Activated CD8-positive, alpha-beta memory T cell treated with anti-CD3 and anti-CD28 coated beads, Interleukin-2, amount 50 U/mL, for 24 hours (primary cell): ENCODE measurements around the gene ABCA7.
"Not testable (repeated sequence)": the region's sequence is repeated elsewhere in the genome, so short reads cannot be mapped to it uniquely, and the experiment has no call there.

Experiments used
- DNase-seq: peaks from one replicate; pipeline ENCODE4 v3.0.0-alpha.2; 2020; ENCODE audit errors: extremely low read depth

The ABCA7 gene

GRCh38 chr19:1016647-1017114, 23.2 kb upstream of the ABCA7 start:
- DNase-seq: no peak

DNA sequence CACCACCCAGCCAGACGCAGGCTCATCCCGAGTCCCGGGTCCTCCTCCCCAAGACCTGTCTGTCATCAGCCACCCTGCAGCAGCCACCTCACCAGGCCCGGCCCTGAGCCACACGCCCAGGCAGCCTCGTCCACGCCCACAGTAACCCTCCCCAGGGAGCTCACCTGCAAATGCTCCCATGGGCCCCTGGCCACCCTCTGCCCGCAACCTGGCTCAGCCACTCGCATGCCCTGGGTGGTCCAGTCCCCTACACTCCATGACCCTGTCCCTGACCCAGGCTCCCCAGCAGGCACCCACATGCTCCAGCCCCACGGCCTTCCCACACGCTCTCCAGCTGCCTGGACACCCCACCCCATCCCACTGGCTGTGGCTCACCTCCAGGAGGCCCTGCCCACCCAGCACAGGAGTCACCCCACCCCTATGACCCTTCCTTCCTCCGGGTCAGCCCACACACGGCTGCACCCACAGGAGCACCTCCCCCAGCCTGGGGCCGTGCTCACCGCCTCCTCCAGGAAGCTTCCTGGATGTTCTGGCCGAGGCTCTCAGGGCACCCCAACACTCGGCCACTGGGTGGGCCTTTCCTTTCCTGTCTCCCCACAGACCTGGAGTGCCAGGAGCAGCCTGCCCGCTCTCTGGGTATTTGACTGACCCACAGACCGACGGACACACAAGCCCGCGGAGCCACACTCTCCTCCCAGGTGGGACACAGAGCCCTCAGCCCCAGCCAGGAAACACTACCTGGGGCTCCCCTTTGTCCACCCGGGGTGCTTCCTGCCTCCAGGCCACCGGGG, 22.6 kb upstream of the ABCA7 start:
- DNase-seq: no peak

DNA sequence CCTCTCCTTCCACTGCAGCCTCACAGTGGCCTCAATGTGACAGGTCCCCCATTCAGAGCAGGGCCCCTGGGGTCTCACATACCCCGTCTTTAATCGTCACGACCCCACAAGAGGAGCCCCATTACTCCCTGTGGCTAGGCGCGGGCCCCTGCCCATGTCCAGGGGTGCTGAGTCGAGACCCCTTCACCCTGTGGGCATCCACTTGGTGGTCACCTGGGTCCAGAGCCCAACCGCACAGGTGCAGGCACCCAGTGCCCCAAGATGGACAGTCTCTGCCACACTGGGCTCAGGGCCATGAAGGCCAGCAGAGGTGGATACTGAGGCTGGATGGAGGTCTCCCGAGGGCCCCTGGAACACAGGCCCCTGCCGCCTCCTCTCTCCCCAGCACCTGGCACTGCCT, 22.0 kb upstream of the ABCA7 start:
- no peak for DNase-seq

DNA sequence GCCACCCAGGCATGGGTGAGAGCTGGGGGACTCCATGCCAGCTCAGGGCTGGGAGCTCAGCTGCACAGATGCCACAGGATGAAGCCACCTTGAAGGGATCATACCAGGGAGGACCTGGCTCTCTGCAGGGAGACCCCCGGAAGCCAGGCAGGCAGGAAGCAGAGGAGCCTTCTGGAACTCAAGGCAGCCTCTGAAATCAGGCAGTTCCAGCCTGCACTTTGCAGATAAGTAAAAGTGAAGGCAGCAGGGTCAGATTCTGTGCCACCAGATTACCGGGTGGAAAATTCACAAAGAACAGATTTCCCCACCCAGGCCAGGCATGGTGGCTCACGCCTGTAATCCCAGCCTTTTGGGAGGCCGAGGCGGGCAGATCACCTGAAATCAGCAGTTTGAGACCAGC, 21.5 kb upstream of the ABCA7 start:
- no peak for DNase-seq

- DNase-seq: no peak
These were observed 20.8 kb upstream of the ABCA7 start for GRCh38 chr19:1018932-1019615.

GRCh38 chr19:1019616-1019961, 20.3 kb upstream of the ABCA7 start:
- no peak for DNase-seq

DNA sequence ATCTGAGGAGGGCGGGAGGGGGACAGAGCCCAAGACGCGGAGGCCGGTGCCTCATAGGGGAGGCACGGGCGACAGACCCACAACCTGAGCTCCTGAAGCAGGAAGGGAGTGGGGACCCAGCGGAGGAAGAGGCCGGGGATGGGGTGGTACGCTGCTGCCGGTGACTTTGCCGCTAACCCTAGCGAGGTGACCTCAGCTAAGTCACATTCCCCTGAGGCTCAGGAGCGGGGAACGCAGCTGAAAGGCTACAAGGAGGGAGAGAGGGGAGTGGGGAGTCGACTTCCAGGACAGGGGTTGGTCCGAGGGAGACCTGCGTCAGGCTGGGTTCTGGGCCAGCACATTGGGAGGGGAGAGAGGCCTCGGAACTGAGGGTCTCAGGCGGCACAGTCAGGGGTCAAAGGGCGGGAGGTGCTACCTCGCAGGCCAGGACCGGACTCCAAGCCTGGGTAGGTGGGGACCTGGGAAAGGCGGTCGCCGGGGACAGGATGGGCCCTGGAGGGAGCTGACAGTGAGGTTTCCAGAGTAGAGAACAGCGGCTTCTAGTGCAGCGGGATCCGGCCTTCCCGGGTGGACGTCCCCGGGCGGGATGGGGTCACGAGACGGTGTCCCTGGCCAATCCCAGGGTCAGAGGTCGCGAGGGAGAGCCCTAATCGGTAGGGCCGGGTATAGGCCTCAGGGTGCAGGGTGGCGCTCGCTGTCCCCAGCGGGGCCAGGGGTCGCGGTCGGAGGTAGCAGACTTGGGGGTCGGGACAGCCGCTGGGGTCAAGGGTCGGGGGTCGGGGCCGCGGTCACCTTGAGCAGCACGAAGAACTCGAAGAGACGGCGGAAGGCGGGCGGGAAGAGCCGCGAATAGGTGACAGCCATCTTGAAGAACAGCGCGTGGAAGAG, 19.7 kb upstream of the ABCA7 start:
- DNase-seq: no peak

DNA sequence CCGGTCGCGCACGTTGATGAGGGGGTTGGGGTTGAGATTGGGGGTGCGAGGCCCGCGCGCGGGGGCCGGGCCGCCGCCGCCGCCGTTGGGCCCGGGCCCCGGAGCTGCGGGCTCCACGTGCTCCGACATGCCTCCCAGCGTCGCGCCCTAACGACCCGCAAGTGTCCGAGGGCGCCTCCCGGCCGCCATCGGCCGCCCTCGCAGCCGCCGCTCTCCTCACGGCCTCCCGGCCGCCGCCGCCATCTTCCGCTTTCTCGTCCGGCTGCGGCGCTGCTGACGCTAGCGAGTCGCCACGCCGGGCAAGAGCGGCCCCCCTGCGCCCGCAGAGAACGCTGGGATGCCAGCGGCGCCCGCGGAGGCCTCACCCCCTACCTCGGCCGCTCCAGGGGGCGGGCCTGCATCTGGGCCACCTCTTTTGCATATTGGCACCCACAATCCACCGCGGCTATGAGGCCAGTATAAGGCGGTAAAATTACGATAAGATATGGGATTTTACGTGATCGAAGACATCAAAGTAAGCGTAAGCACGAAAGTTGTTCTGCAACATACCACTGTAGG, 19.0 kb upstream of the ABCA7 start, which contains the start of gene TMEM259:
TMEM259 (minus strand) TSS at position 256 of the 558 bp plus-strand sequence; CDS start at position 129, 127 bp downstream.
- DNase-seq: peak; percentile 85

DNA sequence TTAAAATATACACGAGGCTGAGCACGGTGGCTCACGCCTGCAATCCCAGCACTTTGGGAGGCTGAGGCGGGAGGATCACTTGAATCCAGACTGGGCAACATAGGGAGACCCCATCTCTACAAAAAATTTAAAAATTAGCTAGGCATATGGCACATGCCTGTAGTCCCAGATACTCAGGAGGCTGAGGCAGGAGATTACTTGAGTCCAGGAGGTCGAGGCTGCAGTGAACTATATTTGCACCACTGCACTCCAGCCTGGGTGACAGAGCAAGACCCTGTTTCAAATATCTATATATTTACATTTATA, 16.1 kb upstream of the ABCA7 start:
- not testable (repeated sequence) for DNase-seq

- not testable (repeated sequence) for DNase-seq
These were observed 14.8 kb upstream of the ABCA7 start for GRCh38 chr19:1025080-1025479.

- DNase-seq: no peak
These were observed 13.7 kb upstream of the ABCA7 start, which contains the start of gene CNN2 for GRCh38 chr19:1025960-1026782. CNN2 (plus strand) TSS chr19:1026608; CDS start chr19:1026662, 54 bp downstream.

DNA sequence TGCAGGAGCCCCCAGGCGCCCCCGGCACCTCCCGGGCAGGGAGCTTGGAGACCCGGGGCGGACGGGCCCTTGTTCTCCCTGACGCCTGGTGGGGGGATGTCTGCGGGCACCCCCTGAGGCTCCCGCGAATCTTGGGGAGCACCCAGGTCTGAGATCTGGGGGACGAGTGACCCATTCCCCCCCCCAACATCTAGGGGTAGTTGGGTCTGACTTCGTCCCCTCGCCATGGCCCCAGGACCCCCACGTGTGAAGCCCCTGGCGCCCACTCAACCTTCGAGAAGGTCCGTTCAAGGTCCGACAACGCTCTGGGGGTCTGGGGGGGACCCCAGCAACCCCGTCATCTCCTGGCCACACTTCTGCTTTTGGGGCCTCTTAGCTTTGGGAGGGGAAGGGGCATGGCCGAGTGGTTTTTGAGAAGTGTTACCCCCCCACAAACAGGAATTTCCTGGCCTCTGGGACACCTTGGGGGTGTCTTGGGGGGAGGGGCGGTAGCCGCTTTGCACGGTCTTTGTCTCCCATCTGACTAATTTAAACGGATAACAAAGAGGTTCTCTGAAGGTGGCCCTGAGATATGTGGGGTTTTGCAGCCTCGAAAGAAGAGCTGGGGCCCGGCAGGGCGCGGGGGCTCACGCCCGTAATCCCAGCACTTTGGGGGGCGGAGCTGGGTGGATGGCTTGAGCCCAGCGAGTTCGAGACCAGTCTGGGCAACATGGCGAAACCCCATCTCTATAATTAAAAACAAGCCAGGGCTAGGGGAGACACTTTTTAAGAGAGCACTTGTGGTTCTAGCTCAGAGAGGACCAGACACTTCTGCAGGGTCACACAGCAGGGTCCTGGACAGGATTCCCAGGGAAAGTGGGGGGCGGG, 12.9 kb upstream of the ABCA7 start:
- DNase-seq: no peak

GRCh38 chr19:1027650-1028061, 12.3 kb upstream of the ABCA7 start:
- DNase-seq: no peak

GRCh38 chr19:1028062-1028926, 11.6 kb upstream of the ABCA7 start:
- no peak for DNase-seq

- no peak for DNase-seq
These were observed 7.5 kb upstream of the ABCA7 start for GRCh38 chr19:1032264-1032867.

GRCh38 chr19:1035998-1036621, 3.8 kb upstream of the ABCA7 start:
- no peak for DNase-seq

- no peak for DNase-seq
These were observed 2.3 kb upstream of the ABCA7 start for GRCh38 chr19:1037621-1038064.
